Motor neuron (in vitro differentiated cells): ENCODE data around the gene ABCD1. TPM values are rescaled to one million over a fixed set of nuclear protein-coding genes. Genes with fewer than 3 reads are reported as not detected.

ENCODE experiments used
- ATAC-seq, 8 experiments: fragments of 200-7000 bp; cut with Tn5 transposase; replicated peaks in 6 of 8; 2 replicates each; pipeline ENCODE4 v1.8.0; 2021; ENCODE audit warnings: mild to moderate bottlenecking in 8 of 8, moderate library complexity in 8 of 8
- H3K27ac ChIP-seq, 2 donors: fragments of 250-450 bp; sonication (Bioruptor Pico); 2 replicates each; pipeline ENCODE4 v1.9.0; 2021; ENCODE audit warnings: antibody characterized with exemption in 2 of 2, mild to moderate bottlenecking in 2 of 2, moderate library complexity in 1 of 2
- H3K4me1 ChIP-seq, 2 donors: fragments of 250-450 bp; sonication (Bioruptor Pico); replicated peaks in 1 of 2; 2 replicates each; pipeline ENCODE4 v1.6.1; 2021; ENCODE audit warnings: antibody characterized with exemption in 2 of 2, mild to moderate bottlenecking in 2 of 2, moderate library complexity in 1 of 2
- H3K4me3 ChIP-seq, 5 donors: fragments of 250-450 bp; sonication (Bioruptor Pico); 2 replicates each; pipeline ENCODE4 v1.9.0; 2021; ENCODE audit warnings: antibody characterized with exemption in 5 of 5, mild to moderate bottlenecking in 5 of 5, moderate library complexity in 4 of 5
- WGBS, 10 experiments: fragments of 450-650 bp; shearing (Covaris generic); methylation state at CpG; one replicate each; pipeline ENCODE4 v1.0.0; 2022; 5-methylcytosine and 5-hydroxymethylcytosine counted together
- in situ Hi-C, 9 experiments: fragments of 400-800 bp; cut with MboI; loops; one replicate each; pipeline ENCODE4 v1.15.0; 2021; ENCODE audit warnings: low sequenced_read_pairs in 9 of 9, low pct_unique_long_range_greater_than_20kb in 2 of 9; ENCODE audit not compliant: unreplicated experiment in 9 of 9
- total RNA-seq, 8 experiments: library from RNA; unstranded; fragments of 300-600 nt; gene quantifications; 2 replicates each; pipeline versions ENCODE4 v1.2.3 to v1.2.4, GENCODE V29; 2022

ABCD1 gene
- total RNA-seq, 8 experiments from 2014 or later: 3.4 to 6.8 (median 3.6) TPM

DNA sequence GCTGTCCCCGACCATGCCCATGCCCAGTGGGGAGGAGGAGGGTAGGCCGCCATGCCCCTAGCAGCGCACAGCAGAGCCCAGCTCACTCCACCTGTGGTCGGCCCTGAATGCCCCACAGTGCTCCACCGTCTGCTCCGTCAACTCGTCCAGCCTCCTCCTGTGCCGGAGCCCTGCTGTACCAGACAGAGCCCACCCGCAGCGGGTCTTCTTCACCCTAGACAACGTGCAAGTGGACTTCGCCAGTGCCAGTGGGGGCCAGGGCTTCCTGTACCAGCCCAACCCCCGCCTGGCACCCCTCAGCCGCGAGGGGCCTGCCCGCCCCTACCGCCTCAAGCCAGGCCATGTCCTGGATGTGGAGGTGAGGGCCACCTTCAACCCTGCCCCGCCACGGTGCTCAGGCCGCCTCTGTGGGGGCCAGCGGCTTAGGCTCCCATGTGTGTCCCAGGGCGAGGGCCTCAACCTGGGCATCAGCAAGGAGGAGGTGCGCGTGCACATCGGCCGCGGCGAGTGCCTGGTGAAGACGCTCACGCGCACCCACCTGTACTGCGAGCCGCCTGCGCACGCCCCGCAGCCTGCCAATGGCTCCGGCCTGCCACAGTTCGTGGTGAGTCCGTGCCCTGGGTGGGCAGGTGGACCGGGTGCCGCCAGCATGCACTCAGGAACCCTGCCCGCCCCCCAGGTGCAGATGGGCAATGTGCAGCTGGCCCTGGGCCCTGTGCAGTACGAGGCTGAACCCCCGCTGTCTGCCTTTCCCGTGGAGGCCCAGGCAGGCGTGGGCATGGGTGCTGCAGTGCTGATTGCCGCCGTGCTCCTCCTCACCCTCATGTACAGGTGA is 49.3 kb downstream of the ABCD1 start:
- in situ Hi-C loops: no loop called here
- H3K4me3 ChIP-seq: no peak overlapping the region
- peaks cover 0 to 2% of the 10 kb centered on the region in 2 donors for H3K4me1 ChIP-seq
- WGBS, 10 experiments: no CpG with 5 or more reads among the region's 48 CpGs
- no peak overlapping the region for H3K27ac ChIP-seq
- no peak for ATAC-seq

- Histone ChIP-seq H3K27ac (no peak overlapping the region), H3K4me1 (peaks cover under 1 to 6% of the 10 kb centered on the region in 2 donors), H3K4me3 (no peak overlapping the region)
- WGBS, 10 experiments: no CpG with 5 or more reads among the region's 37 CpGs
- in situ Hi-C loops: no loop called here
- peak in 2 of 8 experiments; percentile 8 to 24 for ATAC-seq
Measured at GRCh38 chrX:153774576-153775292, 50.1 kb downstream of the ABCD1 start.

GRCh38 chrX:153775293-153776119 is 50.9 kb downstream of the ABCD1 start:
- H3K27ac ChIP-seq: no peak overlapping the region
- H3K4me1 ChIP-seq: peaks cover 9 to 11% of the 10 kb centered on the region in 2 donors
- H3K4me3 ChIP-seq: no peak overlapping the region
- ATAC-seq: peak in 1 of 8 experiments; percentile 9
- in situ Hi-C loops: no loop called here
- 69% methylated on average over 2 of the region's 42 CpGs; no CpG with 5 or more reads in 9 of the 10 experiments for WGBS, 10 experiments

DNA sequence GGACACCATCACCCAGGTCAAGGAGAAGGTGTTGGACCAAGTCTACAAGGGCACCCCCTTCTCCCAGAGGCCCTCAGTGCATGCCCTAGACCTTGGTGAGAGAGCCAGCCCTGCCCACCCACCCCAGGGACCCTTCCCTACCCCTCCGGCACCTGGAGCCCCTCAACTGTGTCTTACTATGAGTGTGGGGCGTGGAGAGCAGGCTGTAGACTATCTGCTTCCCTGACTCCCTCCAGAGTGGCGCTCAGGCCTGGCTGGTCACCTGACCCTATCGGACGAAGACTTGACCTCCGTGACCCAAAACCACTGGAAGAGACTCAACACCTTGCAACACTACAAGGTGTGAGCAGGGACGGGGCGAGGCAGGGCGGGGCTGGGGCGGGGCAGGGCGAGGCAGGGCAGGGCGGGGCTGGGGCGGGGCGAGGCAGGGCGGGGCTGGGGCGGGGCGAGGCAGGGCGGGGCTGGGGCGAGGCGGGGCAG is 51.5 kb downstream of the ABCD1 start:
- ATAC-seq: no peak
- Histone ChIP-seq H3K4me1 (peaks cover 11 to 15% of the 10 kb centered on the region in 2 donors), H3K4me3 (no peak overlapping the region), H3K27ac (no peak overlapping the region)
- in situ Hi-C loops: no loop called here
- no CpG with 5 or more reads among the region's 20 CpGs for WGBS, 10 experiments

DNA sequence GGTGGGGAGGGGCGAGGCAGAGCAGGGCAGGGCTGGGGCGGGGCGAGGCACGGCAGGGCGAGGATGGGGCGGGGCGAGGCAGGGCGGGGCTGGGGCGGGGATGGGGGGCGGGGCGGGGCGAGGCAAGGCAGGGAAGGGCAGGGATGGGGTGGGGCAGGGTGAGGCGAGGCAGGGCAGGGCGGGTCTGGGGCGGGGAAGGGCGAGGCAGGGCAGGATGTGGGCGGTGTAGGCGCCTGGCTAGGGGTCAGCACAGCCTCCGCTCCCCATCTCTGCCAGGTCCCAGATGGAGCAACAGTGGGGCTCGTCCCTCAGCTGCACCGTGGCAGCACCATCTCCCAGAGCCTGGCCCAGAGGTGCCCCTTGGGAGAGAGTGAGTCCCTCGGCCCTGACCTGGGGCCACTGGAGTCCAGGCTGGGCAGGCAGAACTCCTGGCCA is 52.0 kb downstream of the ABCD1 start:
- Histone ChIP-seq H3K4me1 (peaks cover 11 to 20% of the 10 kb centered on the region in 2 donors), H3K27ac (no peak overlapping the region), H3K4me3 (no peak overlapping the region)
- in situ Hi-C loops: no loop called here
- no CpG with 5 or more reads among the region's 22 CpGs for WGBS, 10 experiments
- ATAC-seq: no peak

DNA sequence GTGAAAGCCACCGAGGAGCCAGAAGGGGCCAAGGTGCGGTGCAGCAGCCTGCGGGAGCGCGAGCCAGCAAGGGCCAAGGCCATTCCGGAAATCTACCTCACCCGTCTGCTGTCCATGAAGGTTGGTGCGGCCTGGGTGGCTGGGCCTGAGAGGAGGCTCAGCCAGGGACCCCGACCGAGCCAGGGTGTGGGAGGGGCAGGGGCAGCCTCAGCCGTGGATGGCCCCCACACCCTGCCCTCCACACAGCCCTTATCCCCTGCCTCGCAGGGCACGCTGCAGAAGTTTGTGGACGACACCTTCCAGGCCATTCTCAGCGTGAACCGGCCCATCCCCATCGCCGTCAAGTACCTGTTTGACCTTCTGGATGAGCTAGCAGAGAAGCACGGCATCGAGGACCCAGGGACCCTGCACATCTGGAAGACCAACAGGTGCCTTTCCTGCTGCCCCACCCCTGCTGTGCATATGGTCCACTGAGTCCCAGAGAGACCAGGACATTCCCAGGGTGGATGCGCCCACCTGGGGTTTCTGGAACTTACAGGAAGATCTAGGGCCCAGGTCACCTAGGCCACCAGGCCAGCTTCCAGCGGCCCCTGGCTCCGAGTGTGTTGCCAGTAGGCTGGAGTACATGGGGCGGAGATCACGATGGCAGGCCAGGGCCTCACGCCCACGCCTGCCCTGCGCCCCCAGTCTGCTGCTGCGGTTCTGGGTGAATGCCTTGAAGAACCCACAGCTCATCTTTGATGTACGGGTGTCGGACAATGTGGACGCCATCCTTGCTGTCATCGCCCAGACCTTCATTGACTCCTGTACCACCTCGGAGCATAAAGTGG is 52.8 kb downstream of the ABCD1 start:
- WGBS, 10 experiments: 77 to 80% methylated on average over 1 to 6 of the region's 34 CpGs; no CpG with 5 or more reads in 8 of the 10 experiments
- no peak for ATAC-seq
- in situ Hi-C loops: no loop called here
- no peak overlapping the region for H3K27ac ChIP-seq
- peaks cover 11 to 22% of the 10 kb centered on the region in 2 donors for H3K4me1 ChIP-seq
- H3K4me3 ChIP-seq: no peak overlapping the region

- H3K4me3 ChIP-seq: no peak overlapping the region
- no peak overlapping the region for H3K27ac ChIP-seq
- ATAC-seq: no peak
- 80% methylated on average over 1 of the region's 17 CpGs; no CpG with 5 or more reads in 8 of the 10 experiments for WGBS, 10 experiments
- in situ Hi-C loops: no loop called here
- H3K4me1 ChIP-seq: peaks cover 11 to 22% of the 10 kb centered on the region in 2 donors
Measured at GRCh38 chrX:153778181-153778580, 53.5 kb downstream of the ABCD1 start.

DNA sequence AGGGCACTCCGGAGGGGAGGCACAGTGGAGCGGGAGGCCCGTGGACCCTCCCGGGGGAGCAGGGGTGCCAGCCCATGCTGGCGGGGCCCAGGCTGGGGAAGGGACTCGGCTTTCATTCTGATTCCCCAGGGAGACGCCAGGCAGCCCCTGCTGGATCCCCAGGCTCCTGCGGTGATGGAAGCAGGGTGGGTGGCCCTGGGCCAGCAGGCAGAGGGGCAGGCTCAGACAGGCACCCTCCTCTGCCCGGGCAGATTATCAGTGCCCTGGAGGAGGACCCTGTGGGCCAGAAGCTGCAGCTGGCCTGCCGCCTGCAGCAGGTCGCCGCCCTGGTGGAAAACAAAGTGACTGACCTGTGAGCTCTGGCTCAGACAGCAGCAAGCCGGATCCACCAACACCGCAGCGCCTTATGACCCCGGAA is 54.0 kb downstream of the ABCD1 start:
- H3K27ac ChIP-seq: no peak overlapping the region
- in situ Hi-C loops: no loop called here
- ATAC-seq: no peak
- H3K4me3 ChIP-seq: no peak overlapping the region
- H3K4me1 ChIP-seq: peaks cover 11 to 22% of the 10 kb centered on the region in 2 donors
- WGBS, 10 experiments: no CpG with 5 or more reads among the region's 16 CpGs

- peak in 1 of 8 experiments; percentile 6 for ATAC-seq
- in situ Hi-C loops: no loop called here
- H3K4me3 ChIP-seq: no peak overlapping the region
- peak overlapping the region in 1 of 2 donors; percentile 88 for H3K27ac ChIP-seq
- WGBS, 10 experiments: 20 to 87% methylated on average over 1 to 6 of the region's 18 CpGs; no CpG with 5 or more reads in 8 of the 10 experiments
- H3K4me1 ChIP-seq: peaks cover 11 to 22% of the 10 kb centered on the region in 2 donors
Measured at GRCh38 chrX:153779891-153780677, 55.4 kb downstream of the ABCD1 start.

DNA sequence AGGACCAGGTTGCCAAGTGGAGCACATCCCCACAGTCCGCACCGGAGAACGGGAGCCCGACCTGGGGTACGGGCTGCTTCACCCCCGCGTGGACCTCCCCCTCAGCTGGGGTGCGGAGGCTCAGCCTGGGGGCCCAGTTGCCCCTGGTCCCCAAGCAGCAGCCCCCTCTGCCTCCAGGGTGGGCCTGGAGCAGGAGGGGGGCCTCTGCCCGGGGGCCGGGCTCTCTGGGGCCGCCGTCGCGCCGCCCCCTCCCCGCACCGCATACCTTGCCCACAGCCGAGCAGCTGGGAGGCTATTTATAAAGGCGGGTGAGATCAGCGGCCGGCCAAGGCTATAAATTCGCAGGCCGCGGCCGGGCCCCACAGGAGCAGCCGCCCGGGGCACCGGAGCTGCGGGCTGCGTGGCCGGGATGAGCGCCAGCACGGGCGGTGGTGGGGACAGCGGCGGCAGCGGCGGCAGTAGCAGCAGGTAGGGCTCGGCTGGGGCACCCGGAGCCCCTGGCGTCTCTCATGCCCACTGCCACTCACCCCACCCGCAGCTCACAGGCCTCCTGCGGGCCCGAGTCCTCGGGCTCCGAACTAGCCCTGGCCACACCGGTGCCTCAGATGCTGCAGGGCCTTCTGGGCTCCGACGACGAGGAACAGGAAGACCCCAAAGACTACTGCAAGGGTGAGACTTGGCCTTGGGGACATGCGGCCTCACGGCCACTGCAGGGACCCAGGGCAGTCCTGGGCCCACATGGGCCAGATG is 56.2 kb downstream of the ABCD1 start, which contains the start of gene SRPK3:
Gene SRPK3 (plus strand): TSS at position 364 of the 750 bp plus-strand sequence. CDS start 46 bp downstream, at position 410.
- Histone ChIP-seq H3K4me3 (no peak within 1 kb of the TSS), H3K27ac (peak within 1 kb of the TSS in 1 of 2 donors; percentile 88), H3K4me1 (peaks cover 8 to 22% of the 10 kb centered on the region in 2 donors)
- no CpG with 5 or more reads among the region's 52 CpGs for WGBS, 10 experiments
- in situ Hi-C loops: no loop called here
- ATAC-seq: peak; percentile 47 to 87 (median 53)
